Measurements from ENCODE around the gene RUVBL1. TPM values are rescaled to one million over a fixed set of nuclear protein-coding genes. Genes with fewer than 3 reads are reported as not detected.

Gene RUVBL1
- total and polyA plus RNA-seq, 10 of the 15 experiments (the other 5 are each of a cell fraction or from before 2014, with no cell fraction given), result 15.2 to 142 (median 84.2) TPM

DNA sequence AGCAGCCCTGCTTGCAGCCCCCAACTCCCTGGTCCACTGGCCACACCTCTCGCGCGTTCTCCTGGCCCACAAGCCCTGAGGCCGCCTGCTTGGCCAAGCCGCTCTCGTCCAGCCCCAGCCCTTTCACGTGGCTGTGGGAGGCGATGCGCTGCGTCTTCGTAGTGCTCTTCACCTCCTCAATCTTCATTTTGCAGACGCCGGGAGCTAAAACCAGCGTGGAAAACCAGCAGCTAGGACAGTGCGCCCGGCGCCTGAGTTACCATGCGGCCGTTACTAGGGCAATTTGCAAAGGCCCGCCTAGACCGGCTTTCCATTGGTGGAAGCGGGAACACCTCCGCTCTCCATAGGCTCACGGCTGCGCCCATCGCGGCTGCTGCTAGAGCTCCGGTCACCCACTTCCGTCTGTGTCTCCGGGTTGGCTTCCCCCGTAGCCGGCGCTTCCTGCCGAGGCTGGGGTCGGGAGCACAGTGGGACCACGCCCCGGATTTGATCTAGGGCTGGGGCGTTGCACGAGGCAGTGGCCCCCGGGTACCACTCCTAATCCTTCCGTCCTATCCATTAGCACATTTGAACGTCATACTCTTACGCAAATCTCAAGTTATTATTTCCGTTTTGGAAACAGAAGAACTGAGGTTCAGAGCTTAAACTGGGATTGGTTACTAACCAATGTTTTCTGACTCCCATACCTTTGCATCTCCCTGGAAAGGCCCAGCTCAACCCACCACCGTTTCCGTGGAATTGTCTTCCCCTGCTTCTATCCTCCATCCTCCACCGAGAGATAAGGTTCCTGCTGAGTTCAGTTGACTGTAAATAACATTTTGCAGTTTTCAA is at the start of gene RUVBL1 (continued):
- TF ChIP-seq, protein P1, sequence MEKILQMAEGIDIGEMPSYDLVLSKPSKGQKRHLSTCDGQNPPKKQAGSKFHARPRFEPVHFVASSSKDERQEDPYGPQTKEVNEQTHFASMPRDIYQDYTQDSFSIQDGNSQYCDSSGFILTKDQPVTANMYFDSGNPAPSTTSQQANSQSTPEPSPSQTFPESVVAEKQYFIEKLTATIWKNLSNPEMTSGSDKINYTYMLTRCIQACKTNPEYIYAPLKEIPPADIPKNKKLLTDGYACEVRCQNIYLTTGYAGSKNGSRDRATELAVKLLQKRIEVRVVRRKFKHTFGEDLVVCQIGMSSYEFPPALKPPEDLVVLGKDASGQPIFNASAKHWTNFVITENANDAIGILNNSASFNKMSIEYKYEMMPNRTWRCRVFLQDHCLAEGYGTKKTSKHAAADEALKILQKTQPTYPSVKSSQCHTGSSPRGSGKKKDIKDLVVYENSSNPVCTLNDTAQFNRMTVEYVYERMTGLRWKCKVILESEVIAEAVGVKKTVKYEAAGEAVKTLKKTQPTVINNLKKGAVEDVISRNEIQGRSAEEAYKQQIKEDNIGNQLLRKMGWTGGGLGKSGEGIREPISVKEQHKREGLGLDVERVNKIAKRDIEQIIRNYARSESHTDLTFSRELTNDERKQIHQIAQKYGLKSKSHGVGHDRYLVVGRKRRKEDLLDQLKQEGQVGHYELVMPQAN (conservative IDR thresholded peaks at IDR 0.05), result peak; percentile 98
- no peak for TF ChIP-seq ZBED1 (IDR thresholded peaks at IDR 0.05; ENCODE audit: borderline replicate concordance)
- no peak for TF ChIP-seq BACH1 (IDR thresholded peaks at IDR 0.05; ENCODE audit: borderline replicate concordance)
- TF ChIP-seq FOXM1 (IDR thresholded peaks at IDR 0.05; ENCODE audit: low read depth, low read length), result no peak
- TF ChIP-seq MTA3 (IDR thresholded peaks at IDR 0.05; ENCODE audit: borderline replicate concordance, low read length), result no peak
- TF ChIP-seq, protein P2, sequence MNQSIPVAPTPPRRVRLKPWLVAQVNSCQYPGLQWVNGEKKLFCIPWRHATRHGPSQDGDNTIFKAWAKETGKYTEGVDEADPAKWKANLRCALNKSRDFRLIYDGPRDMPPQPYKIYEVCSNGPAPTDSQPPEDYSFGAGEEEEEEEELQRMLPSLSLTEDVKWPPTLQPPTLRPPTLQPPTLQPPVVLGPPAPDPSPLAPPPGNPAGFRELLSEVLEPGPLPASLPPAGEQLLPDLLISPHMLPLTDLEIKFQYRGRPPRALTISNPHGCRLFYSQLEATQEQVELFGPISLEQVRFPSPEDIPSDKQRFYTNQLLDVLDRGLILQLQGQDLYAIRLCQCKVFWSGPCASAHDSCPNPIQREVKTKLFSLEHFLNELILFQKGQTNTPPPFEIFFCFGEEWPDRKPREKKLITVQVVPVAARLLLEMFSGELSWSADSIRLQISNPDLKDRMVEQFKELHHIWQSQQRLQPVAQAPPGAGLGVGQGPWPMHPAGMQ (IDR thresholded peaks at IDR 0.05; ENCODE audit: borderline replicate concordance), result no peak
- TF ChIP-seq, protein P3, sequence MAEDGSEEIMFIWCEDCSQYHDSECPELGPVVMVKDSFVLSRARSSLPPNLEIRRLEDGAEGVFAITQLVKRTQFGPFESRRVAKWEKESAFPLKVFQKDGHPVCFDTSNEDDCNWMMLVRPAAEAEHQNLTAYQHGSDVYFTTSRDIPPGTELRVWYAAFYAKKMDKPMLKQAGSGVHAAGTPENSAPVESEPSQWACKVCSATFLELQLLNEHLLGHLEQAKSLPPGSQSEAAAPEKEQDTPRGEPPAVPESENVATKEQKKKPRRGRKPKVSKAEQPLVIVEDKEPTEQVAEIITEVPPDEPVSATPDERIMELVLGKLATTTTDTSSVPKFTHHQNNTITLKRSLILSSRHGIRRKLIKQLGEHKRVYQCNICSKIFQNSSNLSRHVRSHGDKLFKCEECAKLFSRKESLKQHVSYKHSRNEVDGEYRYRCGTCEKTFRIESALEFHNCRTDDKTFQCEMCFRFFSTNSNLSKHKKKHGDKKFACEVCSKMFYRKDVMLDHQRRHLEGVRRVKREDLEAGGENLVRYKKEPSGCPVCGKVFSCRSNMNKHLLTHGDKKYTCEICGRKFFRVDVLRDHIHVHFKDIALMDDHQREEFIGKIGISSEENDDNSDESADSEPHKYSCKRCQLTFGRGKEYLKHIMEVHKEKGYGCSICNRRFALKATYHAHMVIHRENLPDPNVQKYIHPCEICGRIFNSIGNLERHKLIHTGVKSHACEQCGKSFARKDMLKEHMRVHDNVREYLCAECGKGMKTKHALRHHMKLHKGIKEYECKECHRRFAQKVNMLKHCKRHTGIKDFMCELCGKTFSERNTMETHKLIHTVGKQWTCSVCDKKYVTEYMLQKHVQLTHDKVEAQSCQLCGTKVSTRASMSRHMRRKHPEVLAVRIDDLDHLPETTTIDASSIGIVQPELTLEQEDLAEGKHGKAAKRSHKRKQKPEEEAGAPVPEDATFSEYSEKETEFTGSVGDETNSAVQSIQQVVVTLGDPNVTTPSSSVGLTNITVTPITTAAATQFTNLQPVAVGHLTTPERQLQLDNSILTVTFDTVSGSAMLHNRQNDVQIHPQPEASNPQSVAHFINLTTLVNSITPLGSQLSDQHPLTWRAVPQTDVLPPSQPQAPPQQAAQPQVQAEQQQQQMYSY (CRISPR knock-in tag; IDR thresholded peaks at IDR 0.05), result no peak
- TF ChIP-seq, protein P4, sequence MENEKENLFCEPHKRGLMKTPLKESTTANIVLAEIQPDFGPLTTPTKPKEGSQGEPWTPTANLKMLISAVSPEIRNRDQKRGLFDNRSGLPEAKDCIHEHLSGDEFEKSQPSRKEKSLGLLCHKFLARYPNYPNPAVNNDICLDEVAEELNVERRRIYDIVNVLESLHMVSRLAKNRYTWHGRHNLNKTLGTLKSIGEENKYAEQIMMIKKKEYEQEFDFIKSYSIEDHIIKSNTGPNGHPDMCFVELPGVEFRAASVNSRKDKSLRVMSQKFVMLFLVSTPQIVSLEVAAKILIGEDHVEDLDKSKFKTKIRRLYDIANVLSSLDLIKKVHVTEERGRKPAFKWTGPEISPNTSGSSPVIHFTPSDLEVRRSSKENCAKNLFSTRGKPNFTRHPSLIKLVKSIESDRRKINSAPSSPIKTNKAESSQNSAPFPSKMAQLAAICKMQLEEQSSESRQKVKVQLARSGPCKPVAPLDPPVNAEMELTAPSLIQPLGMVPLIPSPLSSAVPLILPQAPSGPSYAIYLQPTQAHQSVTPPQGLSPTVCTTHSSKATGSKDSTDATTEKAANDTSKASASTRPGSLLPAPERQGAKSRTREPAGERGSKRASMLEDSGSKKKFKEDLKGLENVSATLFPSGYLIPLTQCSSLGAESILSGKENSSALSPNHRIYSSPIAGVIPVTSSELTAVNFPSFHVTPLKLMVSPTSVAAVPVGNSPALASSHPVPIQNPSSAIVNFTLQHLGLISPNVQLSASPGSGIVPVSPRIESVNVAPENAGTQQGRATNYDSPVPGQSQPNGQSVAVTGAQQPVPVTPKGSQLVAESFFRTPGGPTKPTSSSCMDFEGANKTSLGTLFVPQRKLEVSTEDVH (IDR thresholded peaks at IDR 0.05; ENCODE audit: low read depth, partially characterized antibody), result peak; percentile 93
- TF ChIP-seq MXI1 (IDR thresholded peaks at IDR 0.05; ENCODE audit: low read depth, low read length), result peak; percentile 99
- no peak for TF ChIP-seq BCL11A (IDR thresholded peaks at IDR 0.05; ENCODE audit: low read depth, low read length)
- TF ChIP-seq, protein P5, sequence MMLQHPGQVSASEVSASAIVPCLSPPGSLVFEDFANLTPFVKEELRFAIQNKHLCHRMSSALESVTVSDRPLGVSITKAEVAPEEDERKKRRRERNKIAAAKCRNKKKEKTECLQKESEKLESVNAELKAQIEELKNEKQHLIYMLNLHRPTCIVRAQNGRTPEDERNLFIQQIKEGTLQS (IDR thresholded peaks at IDR 0.05; ENCODE audit: borderline replicate concordance, extremely low read depth, low read depth, low read length), result no peak
- TF ChIP-seq BRCA1 (IDR thresholded peaks at IDR 0.05; ENCODE audit: low read depth, low read length), result no peak
- no peak for TF ChIP-seq ZNF384 (IDR thresholded peaks at IDR 0.05; ENCODE audit: borderline replicate concordance, low read depth, low read length)
- no peak for TF ChIP-seq STAT3 (IDR thresholded peaks at IDR 0.05; ENCODE audit: low read depth, low read length)
- peak; percentile 74 for TF ChIP-seq ESRRA (IDR thresholded peaks at IDR 0.05; ENCODE audit: low read length)
- TF ChIP-seq MEF2A (IDR thresholded peaks at IDR 0.05; ENCODE audit: insufficient read depth, low read depth, low read length), result 0 out of 2 replicates have a peak, but pooled peaks have one; percentile 53
- TF ChIP-seq SIX5 (IDR thresholded peaks at IDR 0.05; ENCODE audit: low read depth, low read length, severe bottlenecking), result peak; percentile 70
- TF ChIP-seq NR2C2 (IDR thresholded peaks at IDR 0.05; ENCODE audit: borderline replicate concordance, control insufficient read depth, insufficient read length, low read depth), result peak; percentile 36
